WTC11 (cell line): Measurements from ENCODE around the gene BRCC3. TPM values are rescaled to one million over a fixed set of nuclear protein-coding genes. Genes with fewer than 3 reads are reported as not detected.

Experiments used
- ATAC-seq: fragments of 200-7000 bp; cut with Tn5 transposase; 2 replicates; pipeline ENCODE4 v1.10.0; 2021; ENCODE audit warnings: mild to moderate bottlenecking, moderate library complexity
- CTCF ChIA-PET: fragments of 300-600 bp; sonication (Branson Sonifier 250); formaldehyde crosslinking; loops from one replicate; lab custom pipeline; 2021; ENCODE audit warnings: antibody characterized with exemption; lab: Charles Lee
- POLR2A ChIA-PET: fragments of 350-600 bp; sonication (Branson Sonifier 250); formaldehyde crosslinking; loops from one replicate; lab custom pipeline; 2021; ENCODE audit warnings: antibody characterized with exemption; lab: Charles Lee
- DNase-seq: peaks from one replicate; pipeline ENCODE4 v3.0.0; 2021; ENCODE audit warnings: low spot score
- H3K27ac Mint-ChIP-seq: 2 replicates; pipeline ENCODE4 v1.8.0; 2021; ENCODE audit warnings: mixed read lengths
- H3K27me3 Mint-ChIP-seq: 2 replicates; pipeline ENCODE4 v1.8.0; 2021; ENCODE audit warnings: low read depth, mild to moderate bottlenecking, moderate library complexity, mixed read lengths
- H3K36me3 Mint-ChIP-seq: 2 replicates; pipeline ENCODE4 v1.8.0; 2021; ENCODE audit warnings: mixed read lengths
- H3K4me1 Mint-ChIP-seq: 2 replicates; pipeline ENCODE4 v1.8.0; 2022; ENCODE audit warnings: mixed read lengths
- H3K4me3 Mint-ChIP-seq: 2 replicates; pipeline ENCODE4 v1.8.0; 2021; ENCODE audit warnings: mild to moderate bottlenecking, moderate library complexity, mixed read lengths
- H3K9me3 Mint-ChIP-seq: 2 replicates; pipeline ENCODE4 v1.8.0; 2021; ENCODE audit warnings: mixed read lengths
- E2F1 ChIP-seq: sonication (generic); formaldehyde crosslinking; IDR thresholded peaks from 2 replicates; pipeline ENCODE4 v1.8.0; 2022; ENCODE audit warnings: mild to moderate bottlenecking, missing genetic modification reagents
- FOXP1 ChIP-seq: sonication (generic); formaldehyde crosslinking; IDR thresholded peaks from 2 replicates; pipeline ENCODE4 v1.8.0; 2022; ENCODE audit warnings: missing genetic modification reagents, mild to moderate bottlenecking, moderate library complexity, borderline replicate concordance
- HMGXB4 ChIP-seq: sonication (generic); formaldehyde crosslinking; IDR thresholded peaks from 2 replicates; pipeline ENCODE4 v1.8.1; 2023; ENCODE audit warnings: mild to moderate bottlenecking, moderate library complexity, missing genetic modification reagents
- IRF1 ChIP-seq: sonication (generic); formaldehyde crosslinking; IDR thresholded peaks from 2 replicates; pipeline ENCODE4 v1.8.0; 2023; ENCODE audit warnings: missing genetic modification reagents
- MLX ChIP-seq: sonication (generic); formaldehyde crosslinking; IDR thresholded peaks from 2 replicates; pipeline ENCODE4 v1.8.1; 2023; ENCODE audit warnings: mild to moderate bottlenecking, missing genetic modification reagents, moderate library complexity
- NFATC4 ChIP-seq: fragments of 250-450 bp; sonication (Bioruptor Pico); IDR thresholded peaks from 2 replicates; pipeline ENCODE4 v1.9.0; 2021; ENCODE audit warnings: mild to moderate bottlenecking
- NFE2L1 ChIP-seq: sonication (generic); formaldehyde crosslinking; IDR thresholded peaks from 2 replicates; pipeline ENCODE4 v1.8.1; 2023; ENCODE audit warnings: missing genetic modification reagents
- OVOL2 ChIP-seq: fragments of 250-450 bp; sonication (Bioruptor Pico); IDR thresholded peaks from 2 replicates; pipeline ENCODE4 v1.9.0; 2021; ENCODE audit warnings: mild to moderate bottlenecking, borderline replicate concordance
- PREB ChIP-seq: sonication (generic); formaldehyde crosslinking; IDR thresholded peaks from 2 replicates; pipeline ENCODE4 v1.8.1; 2022; ENCODE audit warnings: mild to moderate bottlenecking, missing genetic modification reagents, moderate library complexity, borderline replicate concordance
- PRRX2 ChIP-seq: fragments of 250-450 bp; sonication (Bioruptor Pico); IDR thresholded peaks from 2 replicates; pipeline ENCODE4 v1.8.0; 2021; ENCODE audit warnings: mild to moderate bottlenecking
- SMAD4 ChIP-seq: sonication (generic); formaldehyde crosslinking; IDR thresholded peaks from 2 replicates; pipeline ENCODE4 v1.8.0; 2022; ENCODE audit warnings: mild to moderate bottlenecking, missing genetic modification reagents
- TP53 ChIP-seq: sonication (generic); formaldehyde crosslinking; IDR thresholded peaks from 2 replicates; pipeline ENCODE4 v1.8.1; 2023; ENCODE audit warnings: mild to moderate bottlenecking, missing genetic modification reagents
- ZNF121 ChIP-seq: sonication (generic); formaldehyde crosslinking; IDR thresholded peaks from 2 replicates; pipeline ENCODE4 v1.8.0; 2023; ENCODE audit warnings: missing genetic modification reagents
- ZNF138 ChIP-seq: sonication (generic); formaldehyde crosslinking; conservative IDR thresholded peaks from 2 replicates; pipeline ENCODE4 v1.8.1; 2022; ENCODE audit warnings: mild to moderate bottlenecking, moderate library complexity, missing genetic modification reagents
- ZNF532 ChIP-seq: fragments of 250-450 bp; sonication (Bioruptor Pico); IDR thresholded peaks from 2 replicates; pipeline ENCODE4 v1.9.0; 2021; ENCODE audit warnings: mild to moderate bottlenecking, borderline replicate concordance
- total RNA-seq: library from RNA; stranded (reverse); gene quantifications from 3 replicates; pipeline ENCODE4 v1.2.3, GENCODE V29; 2021

Gene BRCC3
- total RNA-seq, 1 experiment from 2014 or later = 19.6 TPM

GRCh38 chrX:155054255-155054654 is 17.1 kb upstream of the BRCC3 start (continued):
- TF ChIP-seq ZNF532 (CRISPR knock-in tag) = no peak
- TF ChIP-seq ZNF121 (CRISPR knock-in tag) = no peak
- TF ChIP-seq PRRX2 (CRISPR knock-in tag) = no peak
- no peak for TF ChIP-seq HMGXB4 (CRISPR knock-in tag)
- TF ChIP-seq E2F1 (CRISPR knock-in tag) = no peak
- no peak for TF ChIP-seq TP53 (CRISPR knock-in tag)
- TF ChIP-seq ZNF138 (CRISPR knock-in tag) = no peak
- no peak for TF ChIP-seq FOXP1 (CRISPR knock-in tag)
- no peak for TF ChIP-seq NFE2L1
- TF ChIP-seq, all 79 proteins: peak for 0

- no peaks in the 10 kb centered on the region for H3K27me3 Mint-ChIP-seq
- H3K27ac Mint-ChIP-seq = no peak overlapping the region
- ChIA-PET POLR2A (no interaction called here), CTCF (no interaction called here)
- H3K36me3 Mint-ChIP-seq = peaks cover 3% of the 10 kb centered on the region; the same call in 1 of the 2 replicates
- H3K4me3 Mint-ChIP-seq = no peak overlapping the region
- TF ChIP-seq MLX (CRISPR knock-in tag) (no peak), PREB (CRISPR knock-in tag) (no peak), IRF1 (CRISPR knock-in tag) (no peak), OVOL2 (no peak), SMAD4 (CRISPR knock-in tag) (no peak), NFATC4 (CRISPR knock-in tag) (no peak)
- H3K4me1 Mint-ChIP-seq = peaks cover 4% of the 10 kb centered on the region; the same call in 1 of the 2 replicates
- DNase-seq = no peak
- H3K9me3 Mint-ChIP-seq = no peaks in the 10 kb centered on the region
- no peak for ATAC-seq
These were observed 15.8 kb upstream of the BRCC3 start for GRCh38 chrX:155055494-155055893.
